Ishikawa (cell line): ENCODE results near the gene LRRC59.

Experiments
- CREB1 ChIP-seq: IDR thresholded peaks from 2 replicates; pipeline ENCODE4 v1.6.1; 2012; ENCODE audit warnings: low read depth
- RAD21 ChIP-seq: IDR thresholded peaks from 2 replicates; pipeline ENCODE4 v1.6.1; 2012; ENCODE audit warnings: low read depth
- TF ChIP-seq, protein P1 (sequence below): IDR thresholded peaks from 2 replicates; pipeline ENCODE4 v1.6.1; 2012

DNA sequence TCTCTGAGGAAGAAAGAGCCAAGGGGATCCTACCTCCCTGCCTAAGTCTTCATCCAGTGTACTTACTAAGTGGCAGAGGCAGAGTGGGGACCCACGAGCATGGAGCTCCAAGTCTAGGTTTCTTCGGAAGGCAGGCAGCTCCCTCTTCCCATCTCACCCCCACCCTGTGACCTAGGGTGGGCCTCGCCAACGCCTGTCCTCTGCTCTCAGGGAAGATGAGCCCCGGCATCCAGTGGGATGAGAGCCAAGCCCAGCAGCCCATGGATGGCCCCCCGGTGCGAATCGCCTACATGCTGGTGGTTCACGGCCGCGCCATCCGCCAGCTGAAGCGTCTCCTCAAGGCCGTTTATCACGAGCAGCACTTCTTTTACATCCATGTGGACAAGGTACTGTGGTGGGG lies 43.1 kb downstream of the LRRC59 start:
- TF ChIP-seq, protein P1, sequence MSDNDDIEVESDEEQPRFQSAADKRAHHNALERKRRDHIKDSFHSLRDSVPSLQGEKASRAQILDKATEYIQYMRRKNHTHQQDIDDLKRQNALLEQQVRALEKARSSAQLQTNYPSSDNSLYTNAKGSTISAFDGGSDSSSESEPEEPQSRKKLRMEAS: no peak
- TF ChIP-seq RAD21 (no peak), CREB1 (no peak)
